Germinal center (tissue), 1 donor: ENCODE data around the gene MICAL2.

Experiments used
- DNase-seq: peaks from one replicate; pipeline ENCODE4 v3.0.0; 2012; ENCODE audit warnings: mixed read lengths, low spot score

The MICAL2 gene

DNA sequence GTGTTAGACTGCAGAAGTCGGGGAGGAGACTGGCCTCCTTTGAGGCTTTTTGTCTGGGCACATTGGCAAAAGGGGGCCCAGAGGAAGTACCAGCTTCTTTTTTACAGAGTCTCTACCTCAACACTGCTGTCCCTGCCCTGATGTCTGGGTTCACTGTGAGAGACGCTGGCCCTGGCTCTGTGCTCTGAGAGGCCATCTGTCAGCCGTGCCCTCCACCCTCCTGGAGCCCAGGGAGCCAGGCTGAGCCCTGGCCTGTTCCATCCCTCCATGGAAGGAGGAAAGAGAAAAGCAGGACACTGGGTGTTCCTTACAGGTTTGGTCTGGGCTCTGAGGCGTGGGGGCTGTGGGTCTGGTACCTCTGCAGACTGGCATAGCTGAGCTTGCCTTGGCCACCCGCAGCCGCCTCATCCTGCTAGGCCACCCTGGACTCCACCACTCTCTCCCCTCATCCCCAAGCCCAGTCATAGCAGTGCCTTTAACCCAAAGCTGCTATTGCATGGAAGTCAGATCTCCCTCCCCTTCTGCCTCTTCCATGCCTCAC is 161.5 kb downstream of the MICAL2 start:
- no peak for DNase-seq

DNA sequence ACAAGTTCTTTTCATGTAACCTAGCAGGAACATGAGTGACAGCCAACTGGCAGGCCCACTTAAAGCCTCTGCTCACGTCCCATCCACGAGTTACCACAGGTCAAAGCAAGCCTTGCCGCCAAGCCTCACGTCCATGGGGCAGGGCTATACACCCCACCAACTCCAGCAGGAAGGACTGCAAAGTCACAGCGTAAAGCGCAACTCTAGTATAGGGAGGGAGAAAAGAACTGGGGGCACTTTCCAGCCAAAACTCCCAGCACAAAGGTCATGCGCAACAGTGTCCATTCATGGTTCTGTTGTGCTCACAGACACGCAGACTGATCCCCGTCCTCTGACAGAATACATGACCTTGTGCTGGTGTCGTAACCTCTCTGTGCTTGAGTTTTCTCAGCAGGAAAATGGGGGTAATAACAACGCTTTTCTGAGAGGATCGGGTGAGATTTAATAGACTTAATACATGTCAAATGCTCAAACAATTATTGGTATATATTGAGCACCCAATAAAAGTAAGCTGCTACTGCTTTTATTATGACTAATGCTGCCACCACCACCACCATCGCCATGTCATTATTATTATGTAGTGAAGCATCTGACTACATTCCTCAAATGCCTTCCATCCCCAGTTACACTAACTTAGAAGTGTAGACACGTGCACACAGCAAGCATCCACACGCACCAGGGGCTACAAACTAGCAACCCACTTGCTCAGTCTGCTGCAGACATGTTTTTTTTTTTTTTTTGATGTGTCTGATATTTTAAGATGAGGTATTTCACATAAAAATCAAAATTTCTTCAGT is 162.6 kb downstream of the MICAL2 start:
- DNase-seq, result no peak

DNA sequence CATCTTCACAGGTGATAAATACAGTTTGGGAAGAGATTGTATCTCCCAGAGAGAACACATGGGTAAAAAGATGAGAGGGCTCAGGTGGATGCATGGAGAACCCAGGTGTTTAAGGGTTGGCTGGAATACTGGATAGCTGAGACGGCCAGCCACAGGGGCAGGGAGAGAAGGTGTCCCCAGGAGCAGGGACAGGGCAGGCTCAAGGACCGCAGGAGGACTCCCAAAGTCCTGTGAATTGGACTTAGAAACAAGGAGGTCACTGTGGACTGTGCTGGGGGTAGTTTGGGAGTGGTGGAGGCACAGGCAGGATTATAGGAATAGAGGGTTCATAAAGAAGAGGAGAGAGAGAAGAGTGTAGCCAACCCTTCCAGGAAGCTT is 163.2 kb downstream of the MICAL2 start:
- DNase-seq, result no peak

DNA sequence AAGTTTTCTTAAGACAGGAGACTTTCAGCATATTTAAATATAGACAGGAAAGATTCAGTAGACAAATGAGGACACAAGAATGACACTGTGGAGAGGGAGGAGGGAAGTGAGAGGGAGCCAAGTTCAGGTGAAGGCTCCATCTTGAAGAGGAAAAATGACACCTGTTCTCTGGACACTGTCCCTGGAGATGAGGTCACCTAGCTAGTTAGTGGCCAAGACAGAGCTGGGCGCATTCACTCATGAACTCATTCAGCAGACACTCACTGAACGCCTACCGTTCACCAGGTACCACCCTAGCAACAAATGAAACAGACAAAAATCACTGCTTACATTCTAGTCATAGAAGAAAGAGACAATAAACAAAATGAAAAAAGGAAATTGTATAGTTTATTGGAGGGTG is 163.7 kb downstream of the MICAL2 start:
- no peak for DNase-seq

DNA sequence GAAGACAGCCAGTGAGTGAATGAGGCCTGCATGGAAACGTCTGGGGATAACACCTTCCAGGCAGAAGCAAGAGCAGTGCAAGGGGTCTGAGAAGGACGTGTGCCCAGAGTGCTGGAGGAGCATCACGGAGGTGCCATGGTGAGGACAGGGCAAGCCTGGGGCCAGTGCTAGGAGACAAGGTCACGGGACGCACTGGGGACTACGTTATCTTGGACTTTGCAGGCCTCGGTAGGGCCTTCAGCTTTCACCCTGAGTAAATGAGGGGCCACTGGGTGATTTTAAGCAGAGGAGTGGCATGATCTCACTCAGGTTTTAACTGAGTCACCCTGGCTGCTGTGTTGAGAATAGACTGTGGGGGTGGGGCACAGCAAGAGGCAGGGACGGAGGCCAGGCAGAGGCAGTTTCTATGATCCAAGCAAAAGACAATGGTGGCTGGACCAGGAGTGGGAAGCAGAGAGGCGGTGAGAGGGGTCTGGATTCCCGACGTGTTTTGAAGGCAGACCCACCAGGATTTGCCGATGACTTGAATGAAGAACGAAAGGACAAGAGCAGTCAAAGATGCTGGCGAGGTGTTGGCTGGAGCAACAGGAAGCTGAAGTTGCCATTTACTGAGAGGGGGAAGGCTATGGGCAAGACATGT is 164.3 kb downstream of the MICAL2 start:
- DNase-seq, result no peak

DNA sequence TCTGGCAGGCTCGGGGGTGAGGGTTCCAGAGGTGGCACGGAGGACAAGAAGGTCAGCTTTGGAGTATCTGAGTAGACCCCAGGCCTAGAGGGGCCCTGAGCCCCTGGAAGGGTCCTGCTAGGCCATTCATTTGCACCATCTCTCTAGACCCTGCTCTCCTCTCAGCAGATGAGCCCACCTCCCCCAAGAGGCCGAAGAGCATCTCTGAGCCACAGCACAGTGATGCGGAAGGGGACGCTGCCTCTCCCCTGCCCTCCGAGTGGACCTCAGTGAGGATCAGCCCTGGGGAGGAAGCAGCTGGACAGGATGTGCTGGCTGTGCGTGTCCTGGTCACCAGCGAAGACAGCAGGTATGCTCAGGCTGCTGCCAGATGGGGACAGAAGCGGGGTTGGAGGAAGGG is 165.4 kb downstream of the MICAL2 start:
- DNase-seq, result no peak

DNA sequence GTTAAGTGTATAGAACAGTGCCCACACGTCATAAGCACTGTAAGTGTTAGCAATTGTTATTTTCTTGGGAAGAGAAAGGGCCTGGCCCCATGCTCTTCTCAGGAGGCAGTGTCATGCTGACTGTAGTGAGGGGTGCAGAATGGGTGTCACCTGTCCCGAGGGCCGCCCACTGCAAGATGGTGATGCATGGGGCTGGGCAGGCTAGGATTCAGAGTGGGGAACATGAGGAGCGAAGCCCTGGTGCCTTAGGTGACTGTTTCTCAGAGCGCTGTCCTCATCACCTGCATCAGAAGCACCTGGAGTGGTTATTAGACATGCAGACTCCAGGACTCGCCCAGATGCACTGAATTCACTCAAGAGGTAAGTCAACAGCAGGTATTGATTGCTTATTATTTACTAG is 166.0 kb downstream of the MICAL2 start:
- no peak for DNase-seq

DNA sequence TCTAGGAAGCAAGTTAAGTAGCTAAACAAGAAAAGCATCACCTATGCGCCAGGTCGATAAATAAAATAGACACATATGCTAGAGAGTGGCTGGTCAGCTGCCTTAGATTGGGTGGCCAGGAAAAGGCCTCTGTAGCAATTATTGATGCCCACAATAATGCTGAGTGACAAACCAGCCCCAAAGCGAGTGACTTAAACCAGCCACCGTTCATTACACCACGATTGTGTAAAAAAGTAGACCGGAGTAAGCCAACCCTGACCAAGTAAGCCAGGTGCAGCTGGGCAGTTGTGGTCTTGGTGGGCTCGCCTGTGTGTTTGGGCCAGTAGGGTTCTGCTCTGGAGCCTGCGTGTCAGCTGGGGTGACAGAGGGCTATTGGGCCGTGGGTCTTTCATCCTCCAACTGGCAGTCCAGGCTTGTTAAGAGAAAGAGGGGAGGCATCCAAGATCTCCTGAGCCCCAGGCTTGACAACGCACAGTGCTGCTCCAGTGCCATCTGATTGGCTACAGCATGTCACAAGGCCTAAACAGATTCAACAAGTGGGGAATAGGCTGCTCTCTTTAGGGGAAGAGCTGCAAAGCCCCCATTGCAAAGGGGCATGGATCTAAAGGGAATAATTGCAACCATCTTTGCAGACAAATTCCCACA is 166.6 kb downstream of the MICAL2 start:
- no peak for DNase-seq

DNA sequence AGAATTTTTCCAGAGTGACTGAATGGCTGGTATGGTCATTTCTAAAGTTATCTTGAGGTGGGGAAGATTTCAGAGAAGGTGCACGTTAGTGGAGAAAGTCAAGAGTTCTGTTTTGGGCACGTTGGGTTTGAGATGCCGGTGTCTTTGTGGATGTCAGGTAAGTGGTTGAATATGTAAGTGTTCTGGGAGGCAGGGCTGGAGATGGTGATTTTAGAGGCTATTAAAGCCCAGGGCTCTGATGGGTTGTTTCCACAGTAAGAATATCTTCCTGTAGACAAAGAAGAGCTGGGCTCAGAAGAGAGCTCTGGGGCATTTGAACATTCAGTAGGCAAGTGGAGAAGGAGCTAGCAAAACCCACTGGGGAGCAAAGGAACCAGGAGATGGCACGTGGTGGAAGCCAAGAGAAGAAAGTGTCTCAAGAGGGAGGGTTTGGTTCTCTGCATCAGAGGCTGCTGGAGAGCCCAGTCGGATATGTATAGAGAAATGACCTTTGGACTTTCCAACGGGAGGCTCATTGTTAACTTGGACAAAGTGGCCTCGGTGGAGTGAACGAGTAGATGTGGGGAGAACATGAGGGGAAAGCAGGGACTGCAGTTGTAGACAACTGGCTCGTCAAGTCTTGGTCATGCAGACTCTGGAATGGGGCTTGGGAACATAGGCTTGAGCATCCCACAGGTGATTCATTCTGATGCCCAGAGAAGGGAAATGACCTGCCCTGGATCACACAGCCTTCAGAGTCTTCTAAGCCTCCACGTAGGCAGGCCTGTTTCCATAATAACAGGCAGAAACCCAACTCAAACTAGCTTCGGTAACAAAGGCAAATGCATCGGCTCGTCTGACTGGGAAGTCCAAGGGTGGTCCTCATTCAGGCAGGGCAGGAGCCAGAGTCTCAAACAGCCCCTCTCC is 168.6 kb downstream of the MICAL2 start:
- no peak for DNase-seq

DNA sequence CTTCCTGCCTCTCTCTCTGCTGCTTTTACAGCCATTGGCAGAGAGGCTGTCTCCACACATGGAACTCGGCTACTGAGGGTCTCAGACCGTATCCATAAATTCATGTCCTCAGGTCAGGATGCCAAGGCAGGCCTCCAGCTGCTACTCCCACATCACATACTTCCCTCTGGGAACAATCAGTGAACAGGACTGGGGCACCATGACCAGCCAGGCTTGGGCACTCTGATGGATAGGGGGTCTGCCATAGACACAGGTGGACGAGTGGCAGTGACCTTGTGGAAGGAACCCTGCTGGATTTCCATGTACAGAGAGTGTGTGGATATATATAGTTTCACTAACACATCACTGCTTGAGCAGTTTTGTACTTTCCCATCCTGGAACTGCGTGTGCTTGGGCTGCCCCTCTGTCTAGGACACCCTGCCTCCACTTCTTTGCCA is 169.3 kb downstream of the MICAL2 start:
- no peak for DNase-seq

DNA sequence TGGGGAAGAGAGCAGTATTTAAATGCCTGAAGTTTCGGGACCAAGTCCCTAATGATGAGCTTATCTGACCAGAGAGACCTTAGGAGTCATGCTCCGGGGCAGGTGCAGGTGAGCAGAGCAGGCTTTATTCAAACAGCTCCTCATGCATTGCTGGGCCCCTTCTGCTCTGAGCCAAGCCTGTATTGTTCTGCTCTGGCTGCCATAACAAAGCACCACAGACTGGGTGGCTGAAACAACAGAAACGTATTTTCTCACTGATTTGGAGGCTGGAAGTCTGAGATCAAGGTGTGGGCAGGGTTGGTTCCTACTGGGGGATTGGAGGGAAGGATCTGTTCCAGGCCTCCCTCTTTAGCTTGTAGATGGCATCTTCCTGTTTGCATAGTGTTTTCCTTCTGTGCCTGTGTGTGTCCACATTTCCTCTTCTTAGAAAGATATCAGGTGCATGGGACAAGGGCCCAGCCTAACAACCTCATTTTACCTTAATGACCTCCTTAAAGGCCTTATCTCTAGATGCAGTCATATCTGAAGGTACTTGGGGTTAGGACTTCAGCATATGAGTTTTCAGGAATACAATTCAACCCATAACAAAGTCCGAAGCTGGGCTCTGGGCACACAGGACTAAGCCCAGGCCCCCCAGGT is 169.9 kb downstream of the MICAL2 start:
- DNase-seq, result no peak

DNA sequence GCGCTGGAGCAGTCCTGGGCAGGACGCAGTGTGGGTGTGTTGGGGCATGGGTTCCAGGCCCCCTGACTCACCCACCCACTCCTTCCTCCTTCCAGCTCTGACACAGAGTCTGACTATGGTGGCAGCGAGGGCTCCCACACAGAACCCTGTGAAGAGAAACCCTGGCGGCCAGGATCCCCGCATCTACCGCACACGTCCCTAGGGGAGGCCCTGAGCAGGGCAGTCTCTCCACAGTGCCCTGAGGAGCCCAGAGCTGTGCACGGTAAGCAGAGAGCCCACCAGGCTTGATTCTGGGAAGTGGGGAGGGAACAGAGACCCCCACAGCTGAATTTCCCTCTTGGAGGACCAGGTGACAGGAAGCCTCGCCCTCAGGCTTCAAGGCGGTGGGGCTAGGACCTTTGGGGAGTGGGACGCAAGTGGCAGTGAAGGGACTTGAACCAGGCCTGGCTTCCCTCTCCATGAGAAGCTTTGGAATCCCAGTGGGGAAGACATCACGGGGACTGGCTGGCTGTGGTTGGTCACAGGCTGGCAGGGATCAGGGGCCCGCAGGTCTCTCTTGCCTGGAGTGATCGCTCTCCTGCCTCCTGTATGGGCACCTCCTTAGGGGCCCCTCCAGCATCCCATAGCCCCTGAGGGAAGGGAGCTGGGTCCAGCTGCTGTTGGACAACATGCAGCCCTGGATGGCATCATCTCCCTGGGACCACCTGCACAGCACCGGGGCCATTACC is 170.6 kb downstream of the MICAL2 start:
- DNase-seq, result no peak

DNA sequence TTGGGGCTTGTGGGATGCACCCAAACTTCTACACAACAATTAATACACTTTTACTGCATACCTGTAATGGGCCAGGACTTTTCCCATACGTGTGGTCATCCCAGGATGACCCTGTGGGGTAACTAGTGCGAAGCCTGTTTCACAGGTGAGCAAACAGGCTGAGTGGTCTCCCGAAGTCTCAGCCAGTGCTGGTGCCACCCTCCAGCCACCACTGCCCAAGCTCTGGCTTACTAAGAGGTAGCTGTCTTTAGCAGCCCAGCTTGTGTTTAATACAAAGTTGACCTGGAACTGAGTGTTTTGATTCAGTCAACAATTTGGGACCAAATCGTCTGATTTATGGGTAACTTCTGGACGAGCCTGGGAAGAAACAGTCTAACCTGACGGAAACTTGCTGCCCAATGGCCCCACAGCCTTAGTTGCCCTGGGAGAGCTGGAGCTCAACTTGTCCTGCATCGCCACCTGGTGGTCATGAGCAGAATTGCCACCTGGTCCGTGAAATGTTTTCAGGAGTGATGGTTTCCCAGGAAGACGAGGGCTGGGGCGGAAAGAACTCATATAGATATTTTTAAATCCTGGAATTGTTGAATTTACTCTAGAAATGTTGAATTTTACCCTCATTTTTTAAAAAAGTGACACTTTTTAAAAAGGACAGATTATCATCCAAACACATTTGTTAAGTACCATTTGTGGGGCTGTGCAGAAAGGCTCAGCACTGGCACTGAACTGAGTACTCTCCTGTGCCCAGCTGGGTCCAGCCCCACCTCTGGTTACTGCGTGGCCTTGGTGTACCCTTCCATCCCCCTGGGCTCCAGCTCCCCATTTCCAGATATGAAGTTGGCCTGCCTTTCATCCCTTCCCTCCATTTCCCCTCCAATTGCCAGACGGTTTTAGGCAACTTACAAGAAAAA is 171.4 kb downstream of the MICAL2 start:
- peak; percentile 74 for DNase-seq

DNA sequence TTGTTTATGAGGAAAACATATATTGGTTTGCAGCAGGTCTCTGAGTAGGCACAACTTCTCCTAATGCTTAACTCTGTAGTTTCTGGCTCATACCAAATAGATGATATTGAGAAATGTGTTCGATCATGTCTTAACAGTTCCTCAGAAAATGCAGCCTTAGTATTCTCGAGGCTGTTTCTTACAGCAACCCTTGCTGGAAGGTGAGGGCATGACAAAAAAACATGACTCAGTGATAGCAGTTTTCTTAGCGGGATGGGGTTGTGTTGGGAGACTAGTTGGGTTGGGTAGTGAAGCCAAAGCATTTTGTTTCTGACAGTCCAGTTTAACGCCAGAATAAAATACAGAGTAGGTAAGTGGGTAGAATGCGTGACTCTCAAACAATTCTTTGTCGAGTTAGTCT is 172.3 kb downstream of the MICAL2 start:
- no peak for DNase-seq

DNA sequence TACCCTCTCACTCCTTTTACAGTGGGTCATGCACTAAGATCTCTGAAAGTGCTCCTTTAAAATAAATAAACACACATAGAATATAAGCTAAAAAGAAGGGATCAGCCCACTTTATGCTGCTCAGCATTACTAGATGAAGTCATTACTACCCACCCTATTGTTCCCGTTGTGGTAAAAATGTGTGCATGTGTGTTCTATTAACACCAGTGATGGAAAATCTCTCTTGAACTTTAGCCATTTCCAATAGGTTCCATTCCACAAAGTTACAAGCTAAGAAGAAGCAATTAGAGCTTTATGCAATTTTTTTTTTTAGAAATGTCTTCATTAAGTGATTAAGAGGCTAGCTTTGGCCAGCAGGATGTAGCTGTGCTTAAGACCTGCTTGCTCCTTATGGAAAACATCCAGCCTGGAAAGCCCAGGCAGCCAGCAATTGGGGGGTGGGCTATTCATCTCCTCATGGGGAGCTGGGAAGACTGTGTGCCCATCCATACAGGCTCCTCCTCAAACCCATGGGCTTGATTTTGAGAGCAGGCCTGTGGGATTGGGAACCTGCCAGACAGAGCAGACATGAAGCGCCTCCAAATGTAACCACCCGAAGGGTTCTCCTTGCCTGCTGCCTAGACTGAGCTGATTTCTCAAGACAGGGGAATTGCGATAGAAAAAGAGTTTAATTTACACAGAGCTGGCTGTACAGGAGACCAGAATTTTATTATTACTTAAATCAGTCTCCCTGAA is 174.1 kb downstream of the MICAL2 start:
- no peak for DNase-seq

DNA sequence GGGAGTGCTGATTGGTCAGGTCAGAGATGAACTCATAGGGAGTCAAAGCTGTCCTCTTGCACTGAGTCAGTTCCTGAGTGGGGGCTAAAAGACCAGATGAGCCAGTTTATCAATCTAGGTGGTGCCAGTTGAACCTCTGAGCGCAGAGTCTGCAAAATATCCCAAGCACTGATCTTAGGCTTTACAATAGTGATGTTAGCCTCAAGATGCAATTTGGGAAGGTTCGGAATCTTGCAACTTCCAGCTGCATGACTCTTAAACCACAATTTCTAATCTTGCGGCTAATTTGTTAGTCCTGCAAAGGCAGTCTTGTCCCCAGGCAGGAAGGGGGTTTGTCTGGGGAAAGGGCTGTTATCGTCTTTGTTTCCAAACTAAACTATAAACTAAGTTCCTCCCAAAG is 174.7 kb downstream of the MICAL2 start:
- DNase-seq, result no peak

DNA sequence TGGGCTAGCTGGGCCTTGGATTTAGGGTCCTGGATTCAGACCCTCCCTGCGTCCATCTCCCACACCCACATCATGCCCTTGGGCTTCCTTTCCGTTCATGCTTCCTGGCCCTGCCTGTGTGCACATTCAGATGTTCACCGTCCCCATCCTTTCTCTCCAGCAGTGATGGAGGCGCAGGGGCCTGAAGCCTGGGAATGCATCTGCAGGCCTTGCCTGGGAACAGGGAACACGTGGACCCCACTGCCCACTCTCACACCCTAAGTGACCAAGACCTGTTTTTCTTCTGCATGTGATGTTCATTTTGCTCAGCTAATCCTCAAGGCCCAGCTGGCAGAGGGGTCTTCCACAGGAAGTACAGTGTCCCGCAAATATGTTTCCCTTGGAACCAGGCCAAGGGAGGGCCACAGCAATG is 175.4 kb downstream of the MICAL2 start:
- no peak for DNase-seq

DNA sequence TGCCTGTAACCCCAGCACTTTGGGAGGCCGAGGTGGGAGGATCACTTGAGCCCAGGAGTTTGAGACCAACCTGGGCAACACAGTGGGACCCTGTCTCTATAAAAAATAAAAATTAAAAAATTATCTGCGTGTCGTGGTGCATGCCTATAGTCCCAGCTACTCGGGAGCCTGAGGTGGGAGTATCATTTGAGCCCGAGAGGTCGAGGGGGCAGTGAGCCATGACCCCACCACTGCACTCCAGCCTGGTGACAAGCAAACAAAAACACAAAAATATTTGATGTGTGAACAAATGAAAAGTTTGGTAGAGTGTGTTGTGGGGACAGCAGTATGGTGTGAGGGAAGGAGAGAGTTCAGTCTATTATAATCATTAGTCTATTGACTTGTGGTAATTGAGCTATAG is 176.2 kb downstream of the MICAL2 start:
- no peak for DNase-seq

DNA sequence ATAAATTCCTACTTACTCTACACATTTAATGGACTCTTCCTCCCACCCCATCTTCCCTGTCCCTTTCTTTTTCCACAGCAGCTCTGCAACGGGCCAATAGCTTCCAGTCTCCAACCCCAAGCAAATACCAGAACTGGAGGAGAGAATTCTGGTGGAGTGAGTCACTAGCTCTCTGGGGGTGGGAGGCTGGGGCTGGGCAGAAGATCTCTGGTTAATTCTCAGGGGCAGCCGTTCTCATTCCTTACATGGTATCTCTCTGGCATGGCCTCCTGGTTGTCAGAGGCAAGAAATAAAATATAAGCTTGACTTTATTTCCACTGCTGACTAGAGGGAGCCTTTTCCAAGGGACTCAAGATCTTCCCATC is 176.6 kb downstream of the MICAL2 start:
- DNase-seq, result no peak
